Gastrocnemius medialis (tissue), 4 donors: ENCODE results near the gene KIF26B.

Experiments used
- POLR2A ChIP-seq, 2 donors: fragments of 450-650 bp; IDR thresholded peaks; one replicate each; pipeline ENCODE4 v1.6.1; 2017; ENCODE audit warnings: antibody characterized with exemption in 2 of 2, mild to moderate bottlenecking in 2 of 2, moderate library complexity in 2 of 2
- TF ChIP-seq, protein P1 (sequence below), 5 experiments: fragments of 450-650 bp in 3 of 5; fragments of 200-600 bp in 2 of 5; sonication (generic) in 2 of 5; IDR thresholded peaks in 4 of 5; conservative IDR thresholded peaks in 1 of 5; 1 replicate in 4 of 5; 2 replicates in 1 of 5; pipeline ENCODE4 v1.5.1; 2016 to 2019; ENCODE audit warnings: antibody characterized with exemption in 5 of 5, mild to moderate bottlenecking in 3 of 5, moderate library complexity in 3 of 5

DNA sequence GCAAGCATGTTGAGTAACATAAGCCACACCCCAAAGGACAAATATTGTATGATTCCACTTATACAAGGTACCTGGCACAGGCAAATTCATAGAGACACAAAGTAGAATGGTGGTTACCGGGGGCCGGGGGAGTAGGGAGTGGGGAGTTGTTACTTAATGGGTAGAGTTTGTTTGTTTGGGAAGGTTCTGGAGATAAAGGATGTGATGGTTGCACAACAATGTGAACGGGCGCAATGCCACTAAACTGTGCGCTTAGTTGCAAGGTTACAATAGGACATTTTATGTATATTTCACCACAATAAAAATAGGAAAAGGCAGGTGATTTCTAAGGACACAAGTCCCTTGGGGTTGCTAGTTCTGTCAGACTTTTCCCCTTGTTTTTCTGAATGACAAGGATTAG, 516.6 kb downstream of the KIF26B start:
- TF ChIP-seq, protein P1, sequence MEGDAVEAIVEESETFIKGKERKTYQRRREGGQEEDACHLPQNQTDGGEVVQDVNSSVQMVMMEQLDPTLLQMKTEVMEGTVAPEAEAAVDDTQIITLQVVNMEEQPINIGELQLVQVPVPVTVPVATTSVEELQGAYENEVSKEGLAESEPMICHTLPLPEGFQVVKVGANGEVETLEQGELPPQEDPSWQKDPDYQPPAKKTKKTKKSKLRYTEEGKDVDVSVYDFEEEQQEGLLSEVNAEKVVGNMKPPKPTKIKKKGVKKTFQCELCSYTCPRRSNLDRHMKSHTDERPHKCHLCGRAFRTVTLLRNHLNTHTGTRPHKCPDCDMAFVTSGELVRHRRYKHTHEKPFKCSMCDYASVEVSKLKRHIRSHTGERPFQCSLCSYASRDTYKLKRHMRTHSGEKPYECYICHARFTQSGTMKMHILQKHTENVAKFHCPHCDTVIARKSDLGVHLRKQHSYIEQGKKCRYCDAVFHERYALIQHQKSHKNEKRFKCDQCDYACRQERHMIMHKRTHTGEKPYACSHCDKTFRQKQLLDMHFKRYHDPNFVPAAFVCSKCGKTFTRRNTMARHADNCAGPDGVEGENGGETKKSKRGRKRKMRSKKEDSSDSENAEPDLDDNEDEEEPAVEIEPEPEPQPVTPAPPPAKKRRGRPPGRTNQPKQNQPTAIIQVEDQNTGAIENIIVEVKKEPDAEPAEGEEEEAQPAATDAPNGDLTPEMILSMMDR (IDR thresholded peaks at IDR 0.05 in 4 of 5, conservative IDR thresholded peaks at IDR 0.05 in 1 of 5) = no peak
- no peak for TF ChIP-seq POLR2A (IDR thresholded peaks at IDR 0.05)
